IMR-90 (cell line): Measurements from ENCODE around the gene DDX10. TPM values are rescaled to one million over a fixed set of nuclear protein-coding genes. Genes with fewer than 3 reads are reported as not detected.

Source experiments
- ATAC-seq: fragments of 200-7000 bp; cut with Tn5 transposase; 2 replicates; pipeline ENCODE4 v1.9.1; 2020; ENCODE audit warnings: low read depth, mild to moderate bottlenecking, moderate library complexity
- BruUV-seq: library from RNA; stranded (reverse); fragments of 400-500 nt; replicated peaks from 2 replicates; lab custom pipeline; 2021; lab: Mats Ljungman, UMichigan
- CTCF ChIA-PET: fragments of 300-600 bp; formaldehyde crosslinking; extraction: SDS; loops from one replicate; lab custom pipeline; 2021; ENCODE audit warnings: antibody characterized with exemption; lab: Yijun Ruan, JAX
- POLR2A ChIA-PET: fragments of 300-600 bp; sonication (Branson Sonifier 250); formaldehyde crosslinking; loops from one replicate; lab custom pipeline; 2022; ENCODE audit warnings: antibody characterized with exemption; ENCODE audit not compliant: unreplicated experiment; lab: Charles Lee
- DNase-seq: peaks from one replicate; pipeline ENCODE4 v3.0.0; 2013
- H2AFZ ChIP-seq: replicated peaks from 2 replicates; pipeline ENCODE3; 2013; ENCODE audit warnings: low read length, mild to moderate bottlenecking; ENCODE audit not compliant: poor library complexity
- H2AK5ac ChIP-seq: 2 replicates; pipeline ENCODE4 v1.6.1; 2013; ENCODE audit warnings: low read depth, low read length, inconsistent platforms
- H2AK9ac ChIP-seq: replicated peaks from 2 replicates; pipeline ENCODE3; 2013; ENCODE audit warnings: mild to moderate bottlenecking, low read depth, low read length, moderate library complexity; ENCODE audit not compliant: poor library complexity
- H2BK120ac ChIP-seq: 2 replicates; pipeline ENCODE4 v1.6.1; 2013; ENCODE audit warnings: low read depth, low read length, inconsistent platforms
- H2BK15ac ChIP-seq: 3 replicates; pipeline ENCODE4 v1.6.1; 2013; ENCODE audit warnings: low read depth, low read length, inconsistent platforms
- H2BK20ac ChIP-seq: 2 replicates; pipeline ENCODE4 v1.6.1; 2013; ENCODE audit warnings: low read depth, mild to moderate bottlenecking, inconsistent platforms, low read length, moderate library complexity
- H2BK5ac ChIP-seq: 2 replicates; pipeline ENCODE4 v1.6.1; 2013; ENCODE audit warnings: mild to moderate bottlenecking, low read depth, low read length, inconsistent platforms; ENCODE audit not compliant: poor library complexity, severe bottlenecking
- H3K14ac ChIP-seq: replicated peaks from 2 replicates; pipeline ENCODE4 v1.6.1; 2013; ENCODE audit warnings: low read depth, low read length, inconsistent platforms
- H3K18ac ChIP-seq: 2 replicates; pipeline ENCODE4 v1.6.1; 2013; ENCODE audit warnings: low read depth, low read length, control low read depth
- H3K23ac ChIP-seq: 2 replicates; pipeline ENCODE4 v1.6.1; 2013; ENCODE audit warnings: low read depth, low read length, inconsistent platforms
- H3K27ac ChIP-seq: 2 replicates; pipeline ENCODE4 v1.5.1; 2013; ENCODE audit warnings: mild to moderate bottlenecking, control low read depth, low read length; ENCODE audit not compliant: insufficient read depth
- H3K27me3 ChIP-seq: 2 replicates; pipeline ENCODE4 v1.6.1; 2013; ENCODE audit warnings: low read length; ENCODE audit not compliant: control insufficient read depth, insufficient read depth
- H3K36me3 ChIP-seq: 2 replicates; pipeline ENCODE4 v1.6.1; 2013; ENCODE audit warnings: low read length, mixed read lengths; ENCODE audit not compliant: control insufficient read depth, insufficient read depth
- H3K4ac ChIP-seq: 2 replicates; pipeline ENCODE4 v1.6.1; 2013; ENCODE audit warnings: low read depth, low read length, inconsistent platforms
- H3K4me1 ChIP-seq: 2 replicates; pipeline ENCODE4 v1.6.1; 2013; ENCODE audit warnings: low read length, mixed read lengths; ENCODE audit not compliant: control insufficient read depth, insufficient read depth
- H3K4me2 ChIP-seq: 2 replicates; pipeline ENCODE4 v1.6.1; 2013; ENCODE audit warnings: low read depth, mild to moderate bottlenecking, control low read depth, low read length, moderate library complexity
- H3K4me3 ChIP-seq: 2 replicates; pipeline ENCODE4 v1.5.1; 2013; ENCODE audit warnings: low read depth, mild to moderate bottlenecking, control low read depth, low read length, moderate library complexity; ENCODE audit not compliant: insufficient read depth
- H3K56ac ChIP-seq: 2 replicates; pipeline ENCODE4 v1.6.1; 2013; ENCODE audit warnings: low read length, inconsistent platforms; ENCODE audit not compliant: insufficient read depth; ENCODE audit errors: extremely low read depth
- H3K79me1 ChIP-seq, 2 experiments: 2 replicates each; pipeline ENCODE4 v1.6.1; 2013; ENCODE audit warnings: low read length in 2 of 2, inconsistent platforms in 1 of 2, low read depth in 1 of 2
- H3K9ac ChIP-seq: 2 replicates; pipeline ENCODE4 v1.6.1; 2013; ENCODE audit warnings: low read depth, low read length, control low read depth
- H3K9me1 ChIP-seq: 2 replicates; pipeline ENCODE4 v1.6.1; 2013; ENCODE audit warnings: low read length, inconsistent platforms; ENCODE audit not compliant: insufficient read depth
- H3K9me3 ChIP-seq: 2 replicates; pipeline ENCODE4 v1.6.1; 2013; ENCODE audit warnings: low read length; ENCODE audit not compliant: control insufficient read depth, insufficient read depth
- H4K20me1 ChIP-seq: 2 replicates; pipeline ENCODE4 v1.6.1; 2013; ENCODE audit warnings: low read length, inconsistent platforms; ENCODE audit not compliant: insufficient read depth
- H4K5ac ChIP-seq: 2 replicates; pipeline ENCODE4 v1.6.1; 2013; ENCODE audit warnings: mild to moderate bottlenecking, low read depth, low read length, control low read depth
- H4K8ac ChIP-seq, 2 experiments: 2 replicates each; pipeline ENCODE4 v1.6.1; 2013; ENCODE audit warnings: low read depth in 2 of 2, low read length in 2 of 2, control low read depth in 1 of 2, inconsistent platforms in 1 of 2
- H4K91ac ChIP-seq: 2 replicates; pipeline ENCODE4 v1.6.1; 2013; ENCODE audit warnings: low read depth, low read length, inconsistent platforms; ENCODE audit not compliant: insufficient read depth
- CTCF ChIP-seq: conservative IDR thresholded peaks from 2 replicates; pipeline ENCODE4 v1.5.1; 2012; ENCODE audit warnings: mild to moderate bottlenecking, low read depth, low read length, improper control_type of control experiment
- MAFK ChIP-seq: IDR thresholded peaks from 2 replicates; pipeline ENCODE4 v1.6.1; 2012; ENCODE audit warnings: low read depth, low read length, improper control_type of control experiment
- WGBS, 2 experiments: methylation state at CpG; one replicate each; pipeline versions ENCODE4 v1.1.5 to v1.1.7; 2013; ENCODE audit warnings: missing lambda C conversion rate in 2 of 2; ENCODE audit not compliant: insufficient read length in 1 of 2; ENCODE audit errors: extremely low coverage in 2 of 2; 5-methylcytosine and 5-hydroxymethylcytosine counted together
- dilution Hi-C: fragments of 300-500 bp; cut with HindIII; formaldehyde crosslinking; loops from one replicate; pipeline ENCODE4 v1.14.3; 2018; ENCODE audit warnings: low sequenced_read_pairs; ENCODE audit not compliant: unreplicated experiment
- in situ Hi-C: fragments of 300-500 bp; cut with MboI; formaldehyde crosslinking; loops from 3 replicates; pipeline ENCODE4 v1.14.3; 2019; ENCODE audit warnings: low sequenced_read_pairs, inconsistent platforms, mixed read lengths
- intact Hi-C: fragments of 100-400 bp; cut with micrococcal nuclease; formaldehyde crosslinking; loops from 2 replicates; pipeline ENCODE4 v1.10.0; 2022
- polyA plus RNA-seq, 3 experiments: library from polyadenylated mRNA; depleted of rRNA; stranded (reverse); fragments of >200 nt; gene quantifications; 2 replicates each; pipeline ENCODE4 v1.2.3, GENCODE V29; 2012; ENCODE audit warnings: low replicate concordance in 1 of 3
- total RNA-seq: library from RNA; depleted of rRNA; stranded (reverse); fragments of >200 nt; gene quantifications from 2 replicates; pipeline ENCODE4 v1.2.3, GENCODE V29; 2012

Gene DDX10
- total and polyA plus RNA-seq, 2 of the 4 experiments (the other 2 are of a cell fraction): 20.0 to 31.9 TPM

- H4K5ac ChIP-seq: no peak overlapping the region
- dilution Hi-C loops: no loop called here
- H2AK5ac ChIP-seq: no peak overlapping the region
- H3K27me3 ChIP-seq: no peaks in the 10 kb centered on the region
- no peak overlapping the region for H2BK15ac ChIP-seq
- H3K27ac ChIP-seq: no peak overlapping the region
- peaks cover 1% of the 10 kb centered on the region; the same call in 1 of the 2 replicates for H3K4me1 ChIP-seq
- in situ Hi-C loops: no loop called here
- intact Hi-C loops: loop anchor here (10.0 kb wide), 1 partner anchor 830 kb away; no protein-coding TSS in a partner anchor
- H3K4ac ChIP-seq: no peak overlapping the region
- H2BK120ac ChIP-seq: no peak overlapping the region
- H3K23ac ChIP-seq: no peak overlapping the region
- H2AK9ac ChIP-seq: no peak overlapping the region
- H4K20me1 ChIP-seq: no peaks in the 10 kb centered on the region
- no peak overlapping the region for H3K18ac ChIP-seq
- no peak overlapping the region for H3K9ac ChIP-seq
- peaks cover 11 to 14% of the 10 kb centered on the region in 2 experiments; a peak in 2 of 4 replicates for H3K79me1 ChIP-seq
- no peak overlapping the region for H3K4me2 ChIP-seq
- ChIA-PET CTCF (no interaction called here), POLR2A (no interaction called here)
- H3K9me3 ChIP-seq: no peaks in the 10 kb centered on the region; the same call in 1 of the 2 replicates
- no peak overlapping the region for H2BK20ac ChIP-seq
- no peak overlapping the region for H3K56ac ChIP-seq
- DNase-seq (no peak), ATAC-seq (no peak)
- no TSS peak for BruUV-seq
- 0 out of 2 replicates have a peak, but pooled peaks cover 2% of the 10 kb centered on the region for H3K9me1 ChIP-seq
- H3K36me3 ChIP-seq: peaks cover 2% of the 10 kb centered on the region; the same call in 1 of the 2 replicates
- peak; percentile 79 for TF ChIP-seq MAFK
- TF ChIP-seq CTCF: no peak
- no peak overlapping the region for H3K4me3 ChIP-seq
- no CpG with 5 or more reads among the region's 5 CpGs for WGBS, 2 experiments
- H4K91ac ChIP-seq: no peak overlapping the region
- no peak overlapping the region for H4K8ac ChIP-seq
- no peak overlapping the region for H2AFZ ChIP-seq
- H2BK5ac ChIP-seq: no peak overlapping the region
- no peak overlapping the region for H3K14ac ChIP-seq
Measured at GRCh38 chr11:108724974-108725689, 60.3 kb downstream of the DDX10 start.
